GM21619 (cell line): ENCODE results near the gene ARNT2.

Source experiments
- ATAC-seq: cut with Tn5 transposase; IDR thresholded peaks from one replicate; pipeline ENCODE4 v1.9.1; 2021; ENCODE audit not compliant: unreplicated experiment

The ARNT2 gene

DNA sequence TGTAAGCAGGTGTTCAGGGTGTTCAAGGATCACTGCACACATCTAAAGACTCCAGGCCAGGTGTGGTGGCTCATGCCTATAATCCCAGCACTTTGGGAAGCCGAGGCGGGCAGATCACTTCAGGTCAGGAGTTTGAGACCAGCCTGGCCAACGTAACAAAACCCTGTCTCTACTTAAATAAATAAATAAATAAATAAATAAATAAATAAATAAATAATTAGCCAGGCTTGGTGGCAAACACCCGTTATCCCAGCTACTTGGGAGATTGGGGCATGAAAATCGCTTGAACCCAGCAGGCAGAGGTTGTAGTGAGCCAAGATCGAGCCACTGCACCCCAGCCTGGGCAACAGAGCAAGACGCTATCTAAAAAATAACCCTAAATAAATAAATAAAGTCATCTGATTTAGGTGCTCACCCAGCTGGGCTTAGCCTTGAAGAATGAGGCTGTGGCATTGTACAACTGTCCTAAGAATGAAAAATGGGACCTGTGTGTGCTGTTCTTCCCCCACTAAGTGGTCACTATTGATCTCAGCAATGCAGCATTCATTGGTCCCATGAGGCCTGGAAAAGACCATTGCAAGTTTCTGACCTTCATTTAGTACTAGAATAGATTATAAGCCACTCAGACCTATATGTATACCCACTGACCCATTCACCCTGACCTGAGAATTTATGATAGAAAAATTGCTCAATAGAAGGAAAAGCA is 208.1 kb downstream of the ARNT2 start:
- ATAC-seq, result no peak

DNA sequence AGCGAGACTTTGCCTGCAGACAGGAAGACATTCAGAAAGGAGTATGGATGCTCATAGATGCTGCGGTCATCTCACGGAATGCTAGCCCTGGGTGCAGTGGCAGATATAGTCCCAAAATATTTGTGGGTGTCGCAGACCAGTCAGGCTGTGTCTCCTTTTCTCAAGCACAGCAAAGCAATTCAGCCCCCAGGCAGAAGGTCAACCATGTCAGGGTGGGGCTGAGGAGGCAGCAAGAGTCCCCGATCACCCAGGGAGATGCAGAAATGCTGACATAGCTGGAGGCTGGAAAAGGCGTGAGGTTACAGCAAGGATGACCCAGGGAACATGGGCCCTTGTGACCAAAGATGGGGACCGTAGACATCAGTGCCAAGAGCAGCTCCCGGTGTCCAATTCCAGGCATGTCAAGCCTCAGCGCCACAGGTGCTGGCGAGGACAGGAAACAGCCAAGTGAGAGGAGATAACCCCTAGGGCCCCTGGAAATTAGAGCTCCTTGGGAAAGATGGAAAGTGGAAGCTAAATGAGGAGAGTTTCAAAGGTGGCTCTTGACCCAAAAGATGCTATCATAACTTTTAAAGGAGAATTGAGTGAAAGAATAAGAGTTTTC is 209.7 kb downstream of the ARNT2 start:
- no peak for ATAC-seq

DNA sequence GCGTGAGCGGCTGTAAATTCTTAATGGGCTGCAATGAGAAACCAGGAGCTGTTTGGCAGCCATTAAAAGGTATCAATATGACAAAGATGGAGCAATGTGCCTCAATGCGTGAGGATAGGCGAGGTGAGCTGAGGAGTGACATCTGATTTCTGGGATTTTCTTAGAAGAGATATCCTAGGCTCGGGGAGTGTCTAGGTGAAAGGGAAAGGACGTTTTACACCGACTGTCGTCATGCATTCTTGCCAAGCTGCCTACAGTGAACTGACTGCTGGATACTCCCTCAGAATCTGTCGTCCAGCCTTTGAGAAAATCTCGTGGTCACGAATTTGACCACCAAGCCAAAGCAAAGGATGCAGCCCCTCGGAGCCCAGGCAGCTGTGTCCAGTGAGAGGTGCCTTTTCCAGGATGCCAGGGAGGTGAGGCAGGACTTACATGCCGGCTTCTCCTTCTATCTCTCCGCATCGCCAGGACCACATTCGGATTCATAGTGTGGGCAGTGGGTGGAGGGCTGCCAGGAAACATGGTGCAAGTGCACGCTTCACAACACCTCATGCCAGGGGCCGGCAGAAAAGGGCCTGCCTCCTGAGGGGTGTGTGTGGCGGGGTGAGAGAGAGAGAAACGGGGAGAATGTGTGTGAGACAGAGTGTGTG is 210.7 kb downstream of the ARNT2 start:
- ATAC-seq, result no peak

DNA sequence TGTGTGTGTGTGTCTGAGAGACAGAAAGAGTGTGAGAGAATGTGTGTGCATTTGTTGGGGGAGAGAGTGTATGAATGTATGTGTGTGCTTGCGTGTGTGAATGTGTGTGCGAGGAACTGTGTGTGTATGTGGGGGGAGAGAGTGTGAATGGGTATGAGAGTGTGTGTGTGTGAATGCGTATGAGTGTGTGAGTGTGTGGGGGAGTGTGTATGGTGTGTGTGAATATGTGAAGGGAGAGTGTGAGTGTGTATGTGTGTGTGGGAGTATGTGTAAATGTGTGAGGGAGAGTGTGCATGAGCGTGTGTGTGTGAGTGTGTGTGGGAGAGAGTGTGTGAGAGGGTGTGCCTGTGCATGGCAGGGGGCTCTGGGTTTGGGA is 211.2 kb downstream of the ARNT2 start:
- no peak for ATAC-seq

DNA sequence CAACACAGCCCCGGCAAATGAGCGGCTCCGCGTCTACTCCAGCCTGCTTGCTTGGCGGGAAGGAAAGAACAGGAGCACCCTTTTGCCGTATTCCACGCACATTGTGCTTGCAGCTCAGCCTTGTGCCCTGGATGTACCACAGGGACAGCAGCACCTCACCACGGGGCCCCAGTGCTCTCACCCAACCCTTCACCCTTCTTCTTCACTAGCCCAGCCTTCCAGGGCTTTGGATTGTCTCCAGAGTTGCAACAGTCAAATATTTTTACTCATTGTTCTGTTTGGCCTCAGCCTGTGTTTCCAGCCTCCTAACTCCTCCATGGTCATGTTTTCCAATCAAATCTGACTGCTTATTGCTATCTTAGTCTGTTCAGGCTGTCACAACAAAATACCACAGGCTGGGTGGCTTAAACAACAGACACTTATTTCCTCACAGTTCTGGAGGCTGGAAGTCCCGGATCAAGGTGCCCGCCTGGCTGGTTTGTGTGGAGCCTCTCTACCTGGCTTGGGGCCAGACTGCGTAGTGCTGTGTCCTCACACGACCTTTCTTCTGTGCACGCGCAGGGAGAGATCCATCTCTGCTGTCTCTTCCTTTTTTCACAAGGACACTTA is 211.7 kb downstream of the ARNT2 start:
- ATAC-seq, result no peak

DNA sequence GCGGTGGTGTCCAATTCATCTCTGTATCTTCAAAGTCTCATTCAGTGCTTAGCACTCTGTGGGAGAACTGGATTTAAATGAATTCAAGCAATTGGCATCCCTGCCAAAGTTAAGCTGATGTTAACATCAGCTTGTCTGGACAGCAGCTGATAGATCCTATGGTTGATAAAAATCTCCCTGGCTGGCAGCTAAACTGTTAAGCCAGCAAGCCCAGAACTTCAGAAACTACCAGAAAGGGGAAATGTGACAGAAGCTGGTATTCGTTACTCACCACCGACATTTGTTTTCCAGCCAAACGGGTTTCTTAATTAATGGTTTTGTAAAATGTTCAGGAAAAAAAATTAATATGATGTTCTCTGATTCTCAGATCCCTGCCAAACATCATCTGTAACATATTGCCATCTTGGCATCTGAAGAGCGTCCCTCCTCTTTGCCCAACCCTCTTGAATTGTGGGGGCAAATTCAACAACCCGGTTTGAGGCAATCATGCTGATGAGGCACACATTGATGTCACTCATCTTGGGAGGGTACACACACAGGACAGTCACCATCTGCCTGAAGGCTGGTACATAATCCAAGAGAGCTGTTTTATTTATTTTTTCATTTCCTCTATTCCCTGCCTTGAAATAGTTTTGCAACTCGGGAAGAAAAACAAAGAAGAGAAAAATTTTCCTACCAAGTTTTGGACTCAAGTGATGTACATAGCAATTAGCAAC is 214.7 kb downstream of the ARNT2 start:
- no peak for ATAC-seq

DNA sequence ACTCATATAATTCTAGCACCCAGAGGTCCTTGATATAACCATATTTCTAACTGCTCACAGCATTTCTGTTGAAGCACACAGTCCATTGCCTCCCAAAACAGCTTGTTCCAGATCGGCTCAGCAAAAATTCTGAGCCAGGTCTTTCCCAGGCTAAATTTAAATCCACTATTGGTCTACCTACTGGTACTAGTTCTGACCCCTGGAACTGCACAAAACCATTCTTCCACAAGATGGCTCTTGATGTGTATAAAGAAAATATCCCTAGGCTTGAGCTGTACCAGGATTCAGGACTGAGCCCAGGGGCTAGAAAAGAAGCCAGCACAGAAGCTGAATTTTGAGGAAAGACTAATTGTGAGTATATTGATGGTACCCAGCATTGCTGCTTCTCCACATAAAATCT is 215.5 kb downstream of the ARNT2 start:
- ATAC-seq, result no peak

DNA sequence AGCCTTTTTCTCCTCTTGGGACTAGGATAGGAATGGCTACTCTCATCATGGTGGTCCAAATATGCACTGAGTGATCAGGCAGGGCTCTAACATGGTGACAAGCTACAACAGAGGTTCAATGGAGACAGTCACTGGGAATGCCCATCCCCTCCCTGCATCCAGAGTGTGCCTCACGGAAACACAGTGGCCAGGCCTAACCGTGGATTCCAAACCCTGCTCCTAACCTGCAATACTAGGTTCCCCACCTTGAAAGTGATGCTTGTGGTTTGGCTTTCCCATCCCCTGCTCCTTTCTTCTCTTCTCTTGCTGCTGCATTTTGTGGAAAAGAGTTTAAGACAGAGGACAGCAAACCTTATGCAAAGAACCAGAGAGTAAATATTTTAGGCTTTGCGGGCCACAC is 216.0 kb downstream of the ARNT2 start:
- no peak for ATAC-seq

DNA sequence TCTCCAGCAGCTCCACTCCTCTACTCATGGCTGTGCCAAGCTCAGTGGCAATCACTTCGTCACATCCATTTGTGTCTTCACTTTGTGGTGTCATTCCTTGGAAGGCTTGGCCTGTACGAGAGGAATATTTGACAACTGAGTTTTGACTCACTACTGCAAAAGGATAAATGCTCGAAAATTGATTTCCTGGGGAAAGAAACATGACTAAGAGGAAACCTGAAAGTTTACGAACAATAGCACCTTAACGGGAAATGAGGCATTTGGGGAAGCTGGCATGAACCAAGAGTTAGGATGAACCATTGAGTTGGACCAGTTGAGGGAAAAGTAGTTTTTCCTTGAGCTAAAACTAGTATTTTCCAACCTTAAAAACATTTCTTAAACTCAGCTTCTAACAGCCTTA is 216.7 kb downstream of the ARNT2 start:
- ATAC-seq, result no peak

DNA sequence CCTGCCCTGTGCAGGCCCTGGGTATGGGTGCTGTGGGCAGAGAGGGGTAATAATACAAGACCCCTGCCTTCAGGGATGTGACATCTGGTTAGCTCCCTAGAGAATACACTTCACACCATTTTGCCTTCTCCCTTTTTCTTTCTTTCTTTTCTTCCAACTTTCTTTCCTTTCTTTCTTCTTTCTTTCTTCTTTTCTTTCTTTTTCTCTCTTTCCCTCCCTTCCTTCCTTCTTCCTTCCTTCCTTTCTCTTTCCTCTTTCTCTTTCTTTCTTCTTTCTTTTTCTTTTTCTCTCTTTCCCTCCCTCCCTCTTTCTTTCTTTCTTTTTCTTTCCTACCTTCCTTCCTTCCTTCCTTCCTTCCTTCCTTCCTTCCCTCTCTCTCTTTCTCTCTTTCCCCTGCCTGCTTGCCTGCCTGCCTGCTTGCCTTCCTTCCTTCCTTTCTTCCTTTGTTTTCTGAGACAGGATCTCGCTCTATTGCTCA is 222.5 kb downstream of the ARNT2 start:
- no peak for ATAC-seq

DNA sequence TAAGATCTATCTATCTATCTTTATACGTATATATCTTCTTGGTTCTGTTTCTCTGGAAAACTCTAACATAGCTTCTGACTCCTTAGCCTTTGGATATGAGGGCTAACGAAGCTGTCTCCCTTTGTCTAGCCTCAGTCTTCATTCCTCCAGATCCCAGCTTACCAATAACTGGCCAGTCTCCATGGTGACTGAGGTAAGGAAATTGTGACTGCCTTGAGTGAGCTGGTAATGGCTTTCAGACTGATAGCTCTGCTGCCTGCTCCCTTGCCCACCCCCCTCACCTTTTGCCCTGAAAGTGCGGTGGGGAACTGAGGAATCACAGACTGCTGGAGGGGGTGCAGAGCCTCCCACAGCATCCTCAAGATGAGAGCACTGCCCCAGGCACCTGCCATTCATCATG is 225.2 kb downstream of the ARNT2 start:
- no peak for ATAC-seq

DNA sequence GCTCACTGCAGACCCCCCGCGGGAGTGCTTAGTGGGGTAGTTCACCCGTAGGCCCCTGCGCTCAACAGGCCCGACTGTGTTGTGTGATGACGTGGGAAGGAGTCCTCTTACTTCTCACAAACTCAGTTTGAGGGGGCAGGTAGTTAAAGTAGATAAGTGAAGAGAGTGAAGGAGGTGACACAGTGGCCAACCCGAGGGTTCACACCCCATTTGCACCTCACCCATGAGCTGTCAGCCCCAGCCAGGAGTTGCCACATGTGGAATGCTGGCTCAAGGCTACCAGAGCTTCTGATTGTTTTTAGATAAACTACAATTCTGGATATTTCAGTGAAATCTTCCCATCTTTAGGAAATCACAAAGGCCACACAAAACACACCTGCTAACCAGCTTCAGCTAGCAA is 226.8 kb downstream of the ARNT2 start:
- ATAC-seq, result no peak

DNA sequence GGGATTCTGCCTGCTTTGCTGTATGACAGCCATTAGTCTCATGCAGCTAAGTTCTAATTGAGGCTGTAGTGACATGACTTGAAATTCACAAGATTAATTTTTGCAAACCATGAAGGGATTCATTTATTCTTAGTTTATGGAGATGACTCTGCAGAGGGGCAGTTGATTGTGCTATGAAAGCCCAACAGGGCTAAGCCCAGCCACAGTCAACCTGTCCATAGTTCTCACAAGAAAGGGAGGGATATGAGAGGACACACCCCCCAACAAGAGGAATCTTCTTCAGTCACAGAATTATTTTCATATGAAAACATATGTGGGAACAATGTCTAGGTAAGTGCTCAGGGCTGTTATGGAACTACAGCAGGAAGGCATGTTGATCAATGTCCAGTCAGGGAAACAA is 229.0 kb downstream of the ARNT2 start:
- no peak for ATAC-seq

DNA sequence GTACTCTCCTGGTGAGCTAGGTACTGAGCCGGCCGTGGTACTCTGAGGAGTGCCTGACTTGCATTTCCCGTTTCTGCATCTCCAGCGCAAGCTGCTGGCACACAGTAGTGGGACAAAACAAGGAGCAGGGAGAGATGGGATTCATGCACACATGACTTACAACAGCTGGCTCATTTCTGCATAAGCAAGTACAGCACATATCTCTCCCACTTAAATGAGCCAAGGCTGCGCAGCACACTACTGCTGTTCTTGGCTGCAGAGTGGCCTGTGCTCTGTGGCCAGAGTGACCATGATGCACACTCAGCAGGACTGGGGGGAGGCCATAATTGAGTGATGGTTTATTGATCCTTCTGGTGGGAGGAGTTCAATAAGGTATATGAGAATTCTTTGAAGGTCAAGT is 231.8 kb downstream of the ARNT2 start:
- ATAC-seq, result no peak

DNA sequence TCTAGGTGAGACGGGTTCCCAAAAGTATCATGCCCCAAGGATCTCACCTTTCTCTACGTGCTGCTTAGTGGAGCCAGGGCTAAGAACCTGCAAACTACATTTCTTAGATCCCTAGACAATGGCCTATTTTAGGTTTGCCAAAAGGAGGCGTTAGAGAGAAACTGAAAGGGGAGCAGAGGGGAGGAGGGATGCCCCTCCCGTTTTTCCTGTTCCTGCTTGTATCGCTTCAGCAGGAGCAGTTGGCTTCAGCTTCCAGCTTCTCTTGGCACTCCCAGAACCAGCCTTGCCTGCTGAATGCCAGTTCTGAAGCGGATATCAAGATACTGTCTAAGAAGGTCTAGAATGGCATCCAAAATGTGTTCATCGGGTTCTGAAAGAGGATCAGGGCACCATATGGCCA is 232.5 kb downstream of the ARNT2 start:
- ATAC-seq, result no peak

DNA sequence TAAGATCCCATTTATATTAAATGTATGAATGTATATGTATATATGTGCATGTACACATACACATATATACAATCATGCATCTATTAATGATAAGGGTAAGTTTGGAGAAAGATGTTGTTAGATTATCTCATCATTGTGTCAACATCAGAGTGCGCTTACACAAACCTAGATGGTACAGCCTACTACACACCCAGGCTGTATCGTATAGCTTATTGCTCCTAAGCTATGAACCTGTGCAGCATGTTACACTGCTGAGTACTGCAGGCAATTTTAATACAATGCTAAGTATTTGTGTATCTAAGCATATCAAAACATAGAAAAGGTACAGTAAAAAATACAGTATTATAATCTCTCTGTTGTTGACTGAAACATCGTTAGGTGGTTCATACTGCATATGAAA is 233.6 kb downstream of the ARNT2 start:
- ATAC-seq, result no peak

DNA sequence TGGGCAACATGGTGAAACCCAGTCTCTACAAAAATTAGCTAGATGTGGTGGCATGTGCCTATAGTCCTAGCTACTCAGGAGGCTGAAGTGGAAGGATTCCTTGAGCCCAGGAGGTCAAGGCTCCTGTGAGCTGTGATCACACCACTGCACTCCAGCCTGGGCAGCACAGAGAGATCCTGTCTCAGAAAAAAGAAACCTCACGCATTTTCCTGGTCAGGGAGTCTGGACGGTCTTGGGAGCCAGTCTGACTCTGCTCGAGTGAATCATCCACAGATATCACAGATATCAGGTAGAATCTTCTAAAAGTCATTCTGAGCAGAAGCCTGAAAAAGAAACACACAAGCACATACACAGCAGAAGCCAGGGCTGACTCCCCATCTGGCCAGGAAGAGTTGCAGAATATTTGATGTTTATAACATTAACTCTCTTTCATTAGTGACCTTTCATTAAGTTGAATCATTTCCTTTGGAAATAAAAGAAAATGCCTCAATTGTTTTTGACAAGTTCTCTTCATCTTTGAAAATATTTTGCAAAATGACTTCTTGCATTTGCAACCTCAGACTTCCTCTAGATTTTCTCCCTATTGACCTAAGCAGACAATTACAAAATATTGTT is 234.5 kb downstream of the ARNT2 start:
- ATAC-seq, result no peak

DNA sequence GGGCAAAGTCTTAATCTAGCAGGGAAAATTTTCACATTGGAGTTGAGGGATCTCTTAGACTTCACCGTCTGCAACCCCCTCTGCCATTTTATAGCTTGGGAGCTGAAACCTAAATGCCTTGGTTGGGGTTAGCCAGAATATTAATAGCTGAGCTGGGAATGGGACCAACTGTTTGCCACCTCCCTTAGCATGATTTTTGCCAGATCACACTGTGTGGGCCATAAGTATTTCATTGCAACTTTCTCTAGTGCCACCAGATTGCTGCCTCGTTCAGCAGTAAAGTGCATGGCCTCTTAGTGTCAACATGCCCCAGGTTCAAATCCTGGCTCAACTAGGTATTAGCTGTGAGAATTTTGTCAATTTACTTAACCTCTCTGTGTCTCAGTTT is 235.0 kb downstream of the ARNT2 start:
- no peak for ATAC-seq

DNA sequence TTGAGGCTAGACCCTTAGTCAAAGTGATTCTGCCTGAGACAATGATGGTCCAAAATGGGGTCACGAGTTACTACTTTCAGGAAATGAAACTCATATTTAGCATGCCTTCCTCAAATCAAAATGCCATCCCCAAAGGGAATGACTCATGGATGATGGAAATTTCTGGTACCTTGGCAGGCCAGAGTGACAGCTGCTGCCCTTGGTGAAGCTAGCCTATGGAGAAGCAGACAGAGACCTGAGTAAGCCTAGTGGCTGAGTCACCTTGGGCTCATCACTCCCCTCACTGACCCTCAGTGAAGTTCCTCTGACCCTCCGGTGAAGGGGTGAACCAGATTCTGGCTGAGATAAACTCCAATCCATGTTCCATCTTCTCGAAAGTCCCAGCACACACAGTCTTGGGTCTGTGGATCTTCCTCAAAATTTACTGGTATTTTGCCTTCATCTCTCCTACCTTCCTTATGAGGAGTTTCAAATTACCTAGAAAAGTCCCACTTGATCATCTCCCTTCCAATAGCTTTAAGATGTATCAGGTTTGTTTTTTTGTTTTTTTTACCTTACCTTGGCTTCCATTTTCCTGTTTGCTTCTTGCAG is 236.4 kb downstream of the ARNT2 start:
- ATAC-seq, result no peak

DNA sequence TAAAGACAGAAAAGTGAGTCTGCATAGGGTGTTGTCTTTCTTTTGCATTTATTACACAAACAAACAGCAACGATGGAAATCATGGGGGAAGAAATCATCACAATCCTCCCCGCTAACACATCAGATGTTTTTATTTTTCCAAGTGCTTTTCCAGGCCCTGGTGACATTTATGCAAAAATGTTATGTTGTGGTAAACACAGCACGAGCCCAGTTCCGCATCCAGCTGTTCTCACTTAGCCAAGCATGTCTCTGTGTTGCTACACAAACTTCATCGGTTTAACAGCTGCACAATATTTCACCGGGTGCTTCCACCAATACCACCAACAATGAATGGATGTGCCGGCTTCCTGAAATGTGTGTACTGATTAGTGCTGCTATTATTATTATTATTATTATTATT is 237.2 kb downstream of the ARNT2 start:
- ATAC-seq, result no peak
